ENCODE data around the gene DAB1. TPM values are rescaled to one million over a fixed set of nuclear protein-coding genes. Genes with fewer than 3 reads are reported as not detected.

DAB1 gene
- total RNA-seq, 2 experiments from 2014 or later = 0.52 to 0.61 TPM

DNA sequence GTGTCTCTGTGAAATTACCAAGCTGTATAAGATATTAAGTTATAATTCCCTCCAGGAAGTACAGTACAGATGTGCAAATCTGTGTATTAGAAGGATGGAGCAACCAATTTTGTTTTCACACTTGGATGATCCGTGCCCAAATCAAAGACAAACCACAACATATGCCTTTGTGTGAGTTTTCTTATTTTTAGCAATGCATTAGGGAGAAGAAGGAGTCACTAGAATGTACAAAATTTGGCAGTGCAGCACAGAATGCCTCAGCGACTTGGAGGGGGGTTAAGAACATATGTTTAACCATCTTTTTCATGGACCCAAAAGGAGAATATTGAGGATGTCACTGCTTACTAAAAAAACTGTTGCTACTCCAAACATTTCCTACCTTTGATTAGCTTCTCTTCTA, 45.3 kb downstream of the DAB1 start:
- H3K36me3 ChIP-seq (ENCODE audit: insufficient read depth, low read length) = no peaks in the 10 kb centered on the region
- ChIA-PET POLR2A (no interaction called here), CTCF (no interaction called here)
- H3K27me3 ChIP-seq (ENCODE audit: control insufficient read depth in 1 of 2, insufficient read depth in 2 of 2, low read length in 2 of 2) = no peaks in the 10 kb centered on the region
- DNase-seq (no peak), ATAC-seq (ENCODE audit: poor library complexity) (no peak)
- TF ChIP-seq, protein P1, sequence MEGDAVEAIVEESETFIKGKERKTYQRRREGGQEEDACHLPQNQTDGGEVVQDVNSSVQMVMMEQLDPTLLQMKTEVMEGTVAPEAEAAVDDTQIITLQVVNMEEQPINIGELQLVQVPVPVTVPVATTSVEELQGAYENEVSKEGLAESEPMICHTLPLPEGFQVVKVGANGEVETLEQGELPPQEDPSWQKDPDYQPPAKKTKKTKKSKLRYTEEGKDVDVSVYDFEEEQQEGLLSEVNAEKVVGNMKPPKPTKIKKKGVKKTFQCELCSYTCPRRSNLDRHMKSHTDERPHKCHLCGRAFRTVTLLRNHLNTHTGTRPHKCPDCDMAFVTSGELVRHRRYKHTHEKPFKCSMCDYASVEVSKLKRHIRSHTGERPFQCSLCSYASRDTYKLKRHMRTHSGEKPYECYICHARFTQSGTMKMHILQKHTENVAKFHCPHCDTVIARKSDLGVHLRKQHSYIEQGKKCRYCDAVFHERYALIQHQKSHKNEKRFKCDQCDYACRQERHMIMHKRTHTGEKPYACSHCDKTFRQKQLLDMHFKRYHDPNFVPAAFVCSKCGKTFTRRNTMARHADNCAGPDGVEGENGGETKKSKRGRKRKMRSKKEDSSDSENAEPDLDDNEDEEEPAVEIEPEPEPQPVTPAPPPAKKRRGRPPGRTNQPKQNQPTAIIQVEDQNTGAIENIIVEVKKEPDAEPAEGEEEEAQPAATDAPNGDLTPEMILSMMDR (IDR thresholded peaks at IDR 0.05) = no peak
- H3K4me3 Mint-ChIP-seq = no peak overlapping the region
- intact Hi-C loops (cut with DNase I, micrococcal nuclease) = no loop called here
- no peak overlapping the region for H3K4me3 ChIP-seq (ENCODE audit: low read length)
- H3K9me3 Mint-ChIP-seq = peaks cover 2% of the 10 kb centered on the region
- no peaks in the 10 kb centered on the region for H3K36me3 Mint-ChIP-seq (ENCODE audit: low read depth)
- no peaks in the 10 kb centered on the region for H3K9me3 ChIP-seq (ENCODE audit: control insufficient read depth in 1 of 2, insufficient read depth in 1 of 2, low read length in 2 of 2)
- no peak overlapping the region for H3K27ac ChIP-seq (ENCODE audit: low read depth in 1 of 2, low read length in 2 of 2)
- H3K27ac Mint-ChIP-seq = no peak overlapping the region
- no peaks in the 10 kb centered on the region for H3K4me1 ChIP-seq (ENCODE audit: insufficient read depth, low read length)
- no peaks in the 10 kb centered on the region for H3K4me1 Mint-ChIP-seq (ENCODE audit: low read depth)
- peaks cover 6% of the 10 kb centered on the region for H3K27me3 Mint-ChIP-seq

DNA sequence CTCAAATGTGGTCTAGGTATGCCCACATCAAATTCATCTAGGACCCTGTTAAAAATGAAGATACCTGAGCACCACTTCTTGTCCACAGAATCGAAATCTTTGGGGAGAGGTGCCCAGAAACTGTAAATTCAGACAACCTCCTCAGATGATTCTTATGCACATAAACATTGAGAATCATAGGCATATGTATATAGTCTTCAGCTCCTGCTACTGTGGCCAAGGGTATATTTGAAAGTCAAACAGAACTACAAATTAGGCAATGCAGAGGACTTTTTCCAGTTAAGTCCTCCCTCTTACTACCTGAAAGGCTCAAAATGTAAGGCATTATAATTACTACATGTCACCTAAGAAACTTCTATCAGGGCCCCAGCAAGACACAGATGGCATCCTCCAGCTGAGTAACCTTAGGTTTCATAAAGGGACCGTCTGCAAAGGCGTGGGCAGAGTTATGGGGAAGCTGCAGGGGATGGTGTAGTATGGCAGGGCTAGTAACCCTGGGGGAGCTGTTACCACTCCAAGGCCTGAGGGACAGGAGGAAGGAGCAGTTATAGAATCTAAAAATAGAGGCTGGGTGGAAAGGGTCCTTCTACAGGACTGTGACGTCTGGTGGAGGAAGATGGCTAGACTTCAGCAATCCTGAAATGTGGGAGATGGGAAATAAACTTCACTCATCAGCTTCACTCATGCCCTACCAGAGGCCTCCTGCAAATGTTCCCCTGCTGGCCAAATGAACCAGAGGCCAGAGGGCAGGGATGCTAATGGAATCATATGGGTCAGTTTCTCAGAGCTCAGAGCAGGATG, 46.3 kb downstream of the DAB1 start:
- Mint-ChIP-seq H3K36me3 (ENCODE audit: low read depth) (no peaks in the 10 kb centered on the region), H3K27ac (no peak overlapping the region), H3K4me1 (ENCODE audit: low read depth) (no peaks in the 10 kb centered on the region), H3K4me3 (no peak overlapping the region), H3K27me3 (peaks cover 6% of the 10 kb centered on the region), H3K9me3 (peaks cover 2% of the 10 kb centered on the region)
- no peak for DNase-seq
- intact Hi-C loops (cut with DNase I, micrococcal nuclease) = no loop called here
- ATAC-seq (ENCODE audit: poor library complexity) = no peak
- Histone ChIP-seq H3K4me3 (ENCODE audit: low read length) (no peak overlapping the region), H3K4me1 (ENCODE audit: insufficient read depth, low read length) (no peaks in the 10 kb centered on the region), H3K27ac (ENCODE audit: low read depth in 1 of 2, low read length in 2 of 2) (no peak overlapping the region), H3K9me3 (ENCODE audit: control insufficient read depth in 1 of 2, insufficient read depth in 1 of 2, low read length in 2 of 2) (no peaks in the 10 kb centered on the region), H3K27me3 (ENCODE audit: control insufficient read depth in 1 of 2, insufficient read depth in 2 of 2, low read length in 2 of 2) (no peaks in the 10 kb centered on the region), H3K36me3 (ENCODE audit: insufficient read depth, low read length) (no peaks in the 10 kb centered on the region)
- TF ChIP-seq, protein P1 (IDR thresholded peaks at IDR 0.05) = no peak
- ChIA-PET CTCF (no interaction called here), POLR2A (no interaction called here)

DNA sequence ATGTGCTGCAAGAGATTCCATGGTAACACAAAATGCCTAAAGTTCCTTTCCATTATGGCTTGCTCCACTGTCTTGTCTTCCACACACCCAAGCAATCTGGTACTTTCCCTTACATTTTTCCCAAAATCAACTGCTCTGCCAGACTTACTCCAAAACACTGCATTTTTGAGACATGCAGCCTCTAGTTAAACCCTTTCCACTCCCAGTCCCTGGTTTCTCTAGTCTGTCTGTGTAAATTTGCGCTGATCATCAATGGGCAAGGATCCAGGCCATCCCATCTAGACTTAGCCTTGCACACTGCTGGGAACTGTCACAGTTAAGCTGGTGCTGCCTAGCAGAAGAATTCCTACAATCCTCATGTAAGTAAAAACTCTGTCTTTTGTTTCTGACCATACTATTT, 47.8 kb downstream of the DAB1 start:
- Histone ChIP-seq H3K36me3 (ENCODE audit: insufficient read depth, low read length) (no peaks in the 10 kb centered on the region), H3K27ac (ENCODE audit: low read depth in 1 of 2, low read length in 2 of 2) (no peak overlapping the region), H3K4me3 (ENCODE audit: low read length) (no peak overlapping the region), H3K9me3 (ENCODE audit: control insufficient read depth in 1 of 2, insufficient read depth in 1 of 2, low read length in 2 of 2) (no peaks in the 10 kb centered on the region), H3K27me3 (ENCODE audit: control insufficient read depth in 1 of 2, insufficient read depth in 2 of 2, low read length in 2 of 2) (no peaks in the 10 kb centered on the region), H3K4me1 (ENCODE audit: insufficient read depth, low read length) (no peaks in the 10 kb centered on the region)
- TF ChIP-seq, protein P1 (IDR thresholded peaks at IDR 0.05) = no peak
- Mint-ChIP-seq H3K36me3 (ENCODE audit: low read depth) (no peaks in the 10 kb centered on the region), H3K9me3 (peaks cover 2% of the 10 kb centered on the region), H3K27ac (no peak overlapping the region), H3K27me3 (peaks cover 6% of the 10 kb centered on the region), H3K4me3 (no peak overlapping the region), H3K4me1 (ENCODE audit: low read depth) (no peaks in the 10 kb centered on the region)
- ATAC-seq (ENCODE audit: poor library complexity) (no peak), DNase-seq (no peak)
- ChIA-PET POLR2A (no interaction called here), CTCF (no interaction called here)
- intact Hi-C loops (cut with DNase I, micrococcal nuclease) = no loop called here

Measured in CD4-positive, alpha-beta T cell (primary cell).